ENCODE results near the gene SNAI3.
A peak's percentile ranks its signal among the peaks of the same experiment; 100 is the strongest.

Gene SNAI3

GRCh38 chr16:88686062-88686438 is 257 bp downstream of the SNAI3 start:
- Histone ChIP-seq H3K9me3 (ENCODE audit: low read length) (no peaks in the 10 kb centered on the region), H2AFZ (ENCODE audit: low read depth, low read length) (no peak overlapping the region), H3K27me3 (ENCODE audit: insufficient read depth, low read length) (peaks cover 52% of the 10 kb centered on the region), H3K36me3 (ENCODE audit: insufficient read depth, low read length) (no peaks in the 10 kb centered on the region), H3K4me3 (ENCODE audit: low read length) (peak overlapping the region; percentile 31), H3K4me1 (ENCODE audit: insufficient read depth, low read length) (peaks cover 18% of the 10 kb centered on the region)

- Histone ChIP-seq H3K4me1 (ENCODE audit: insufficient read depth, low read length) (peaks cover 18% of the 10 kb centered on the region), H3K36me3 (ENCODE audit: insufficient read depth, low read length) (no peaks in the 10 kb centered on the region), H2AFZ (ENCODE audit: low read depth, low read length) (no peak overlapping the region), H3K27me3 (ENCODE audit: insufficient read depth, low read length) (peaks cover 46% of the 10 kb centered on the region), H3K9me3 (ENCODE audit: low read length) (no peaks in the 10 kb centered on the region), H3K4me3 (ENCODE audit: low read length) (peak overlapping the region; percentile 31)
These were observed 898 bp downstream of the SNAI3 start for GRCh38 chr16:88685156-88686061.

GRCh38 chr16:88684569-88685155 is 1.6 kb downstream of the SNAI3 start:
- Histone ChIP-seq H3K9me3 (ENCODE audit: low read length) (no peaks in the 10 kb centered on the region), H3K27me3 (ENCODE audit: insufficient read depth, low read length) (peaks cover 41% of the 10 kb centered on the region), H3K36me3 (ENCODE audit: insufficient read depth, low read length) (no peaks in the 10 kb centered on the region), H2AFZ (ENCODE audit: low read depth, low read length) (no peak overlapping the region), H3K4me1 (ENCODE audit: insufficient read depth, low read length) (peaks cover 18% of the 10 kb centered on the region), H3K4me3 (ENCODE audit: low read length) (no peak overlapping the region)

- peaks cover 20% of the 10 kb centered on the region for H3K27me3 ChIP-seq (ENCODE audit: insufficient read depth, low read length)
These were observed 4.4 kb downstream of the SNAI3 start for GRCh38 chr16:88681709-88682451.

GRCh38 chr16:88681084-88681680 is 5.1 kb downstream of the SNAI3 start:
- Histone ChIP-seq H3K4me1 (ENCODE audit: insufficient read depth, low read length) (peaks cover 11% of the 10 kb centered on the region), H3K27me3 (ENCODE audit: insufficient read depth, low read length) (peaks cover 19% of the 10 kb centered on the region), H3K4me3 (ENCODE audit: low read length) (no peak overlapping the region), H3K36me3 (ENCODE audit: insufficient read depth, low read length) (no peaks in the 10 kb centered on the region), H3K9me3 (ENCODE audit: low read length) (no peaks in the 10 kb centered on the region), H2AFZ (ENCODE audit: low read depth, low read length) (no peak overlapping the region)

More at GRCh38 chr16:88681709-88682451, 4.4 kb downstream of the SNAI3 start:
- Histone ChIP-seq H3K4me1 (ENCODE audit: insufficient read depth, low read length) (peaks cover 15% of the 10 kb centered on the region), H2AFZ (ENCODE audit: low read depth, low read length) (no peak overlapping the region), H3K36me3 (ENCODE audit: insufficient read depth, low read length) (no peaks in the 10 kb centered on the region), H3K9me3 (ENCODE audit: low read length) (no peaks in the 10 kb centered on the region), H3K4me3 (ENCODE audit: low read length) (no peak overlapping the region)

GRCh38 chr16:88680554-88681083 is 5.7 kb downstream of the SNAI3 start:
- Histone ChIP-seq H3K4me3 (ENCODE audit: low read length) (no peak overlapping the region), H2AFZ (ENCODE audit: low read depth, low read length) (no peak overlapping the region), H3K36me3 (ENCODE audit: insufficient read depth, low read length) (no peaks in the 10 kb centered on the region), H3K9me3 (ENCODE audit: low read length) (no peaks in the 10 kb centered on the region), H3K4me1 (ENCODE audit: insufficient read depth, low read length) (peaks cover 5% of the 10 kb centered on the region), H3K27me3 (ENCODE audit: insufficient read depth, low read length) (peaks cover 19% of the 10 kb centered on the region)

GRCh38 chr16:88678224-88678979 is 7.9 kb downstream of the SNAI3 start:
- Histone ChIP-seq H2AFZ (ENCODE audit: low read depth, low read length) (no peak overlapping the region), H3K4me3 (ENCODE audit: low read length) (no peak overlapping the region), H3K4me1 (ENCODE audit: insufficient read depth, low read length) (peaks cover 5% of the 10 kb centered on the region), H3K27me3 (ENCODE audit: insufficient read depth, low read length) (no peaks in the 10 kb centered on the region), H3K9me3 (ENCODE audit: low read length) (no peaks in the 10 kb centered on the region), H3K36me3 (ENCODE audit: insufficient read depth, low read length) (no peaks in the 10 kb centered on the region)

- no peaks in the 10 kb centered on the region for H3K9me3 ChIP-seq (ENCODE audit: low read length)
- no peak overlapping the region for H3K4me3 ChIP-seq (ENCODE audit: low read length)
These were observed 8.6 kb downstream of the SNAI3 start for GRCh38 chr16:88677721-88678120.

GRCh38 chr16:88676502-88677242 is 9.6 kb downstream of the SNAI3 start:
- Histone ChIP-seq H2AFZ (ENCODE audit: low read depth, low read length) (no peak overlapping the region), H3K9me3 (ENCODE audit: low read length) (no peaks in the 10 kb centered on the region), H3K4me3 (ENCODE audit: low read length) (no peak overlapping the region), H3K36me3 (ENCODE audit: insufficient read depth, low read length) (no peaks in the 10 kb centered on the region), H3K4me1 (ENCODE audit: insufficient read depth, low read length) (peaks cover 2% of the 10 kb centered on the region), H3K27me3 (ENCODE audit: insufficient read depth, low read length) (no peaks in the 10 kb centered on the region)

More at GRCh38 chr16:88677721-88678120, 8.6 kb downstream of the SNAI3 start:
- no peaks in the 10 kb centered on the region for H3K36me3 ChIP-seq (ENCODE audit: insufficient read depth, low read length)
- H3K27me3 ChIP-seq (ENCODE audit: insufficient read depth, low read length) = no peaks in the 10 kb centered on the region
- no peak overlapping the region for H2AFZ ChIP-seq (ENCODE audit: low read depth, low read length)
- H3K4me1 ChIP-seq (ENCODE audit: insufficient read depth, low read length) = peaks cover 5% of the 10 kb centered on the region

GRCh38 chr16:88673716-88674379 is 12.5 kb downstream of the SNAI3 start:
- H3K36me3 ChIP-seq (ENCODE audit: insufficient read depth, low read length) = no peaks in the 10 kb centered on the region
- no peak overlapping the region for H2AFZ ChIP-seq (ENCODE audit: low read depth, low read length)
- H3K27me3 ChIP-seq (ENCODE audit: insufficient read depth, low read length) = no peaks in the 10 kb centered on the region
- H3K9me3 ChIP-seq (ENCODE audit: low read length) = no peaks in the 10 kb centered on the region
- H3K4me1 ChIP-seq (ENCODE audit: insufficient read depth, low read length) = no peaks in the 10 kb centered on the region
- H3K4me3 ChIP-seq (ENCODE audit: low read length) = no peak overlapping the region

- Histone ChIP-seq H3K36me3 (ENCODE audit: insufficient read depth, low read length) (peaks cover 2% of the 10 kb centered on the region), H3K27me3 (ENCODE audit: insufficient read depth, low read length) (no peaks in the 10 kb centered on the region), H3K9me3 (ENCODE audit: low read length) (no peaks in the 10 kb centered on the region), H3K4me1 (ENCODE audit: insufficient read depth, low read length) (no peaks in the 10 kb centered on the region), H3K4me3 (ENCODE audit: low read length) (no peak overlapping the region), H2AFZ (ENCODE audit: low read depth, low read length) (no peak overlapping the region)
These were observed 13.5 kb downstream of the SNAI3 start for GRCh38 chr16:88672776-88673175.

Measured in neuron (in vitro differentiated cells).